HTERT RPE-1 (cell line): ENCODE results near the gene CA9.

Experiments
- in situ Hi-C: fragments of 300-500 bp; cut with MboI; formaldehyde crosslinking; loops from 4 replicates; pipeline ENCODE4 v1.14.3; 2020; ENCODE audit warnings: low sequenced_read_pairs

The CA9 gene

DNA sequence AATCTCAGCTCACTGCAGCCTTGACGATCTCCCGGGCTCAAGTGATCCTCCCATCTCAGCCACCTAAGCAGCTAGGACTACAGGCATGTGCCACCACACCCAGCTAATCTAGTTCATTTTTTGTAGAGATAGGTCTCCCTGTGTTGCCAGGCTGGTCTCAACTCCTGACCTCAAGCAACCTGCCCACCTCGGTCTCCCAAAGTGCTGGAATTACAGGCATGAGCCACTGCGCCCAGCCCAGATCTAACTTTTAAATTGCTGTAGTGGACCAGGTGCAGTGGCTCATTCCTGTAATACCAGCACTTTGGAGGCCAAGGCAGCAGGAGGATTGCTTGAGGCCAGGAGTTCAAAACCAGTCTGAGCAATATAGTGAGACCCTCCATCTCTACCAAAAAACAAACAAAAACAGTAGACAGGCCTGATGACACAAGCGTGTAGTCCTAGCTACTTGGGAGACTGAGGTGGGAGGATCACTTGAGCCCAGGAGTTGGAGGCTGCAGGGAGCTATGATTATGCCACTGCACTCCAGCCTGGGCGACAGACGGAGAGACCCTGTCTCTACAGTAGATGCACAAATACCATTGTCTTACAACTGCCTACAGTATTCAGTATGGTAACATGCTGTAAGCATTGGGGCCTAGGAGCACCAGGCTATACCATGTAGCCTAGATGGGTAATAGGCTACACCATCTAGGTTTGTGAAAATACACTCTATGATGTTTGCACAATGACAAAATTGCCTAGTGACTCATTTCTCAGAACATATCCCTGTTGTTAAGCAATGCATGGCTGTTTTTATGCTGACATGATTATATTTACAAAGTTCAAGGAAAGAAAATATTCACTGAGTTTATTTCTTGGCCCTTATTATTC lies 21.5 kb upstream of the CA9 start:
- in situ Hi-C loops = no loop called here

DNA sequence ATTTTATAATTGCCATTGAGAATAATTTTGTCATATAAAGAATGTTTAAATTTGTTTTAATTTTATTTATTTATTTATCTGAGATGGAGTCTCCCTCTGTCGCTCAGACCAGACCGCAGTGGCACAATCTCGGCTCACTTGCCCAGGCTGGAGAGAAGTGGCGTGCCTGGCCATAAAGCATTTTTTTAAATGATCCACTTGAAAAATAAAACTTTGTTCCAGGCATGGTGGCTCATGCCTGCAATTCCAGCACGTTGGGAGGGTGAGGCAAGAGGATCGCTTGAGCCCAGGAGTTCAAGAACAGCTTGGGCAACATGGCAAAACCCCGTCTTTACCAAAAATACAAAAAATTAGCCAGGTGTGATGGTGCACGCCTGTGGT lies 20.9 kb upstream of the CA9 start:
- in situ Hi-C loops = no loop called here

DNA sequence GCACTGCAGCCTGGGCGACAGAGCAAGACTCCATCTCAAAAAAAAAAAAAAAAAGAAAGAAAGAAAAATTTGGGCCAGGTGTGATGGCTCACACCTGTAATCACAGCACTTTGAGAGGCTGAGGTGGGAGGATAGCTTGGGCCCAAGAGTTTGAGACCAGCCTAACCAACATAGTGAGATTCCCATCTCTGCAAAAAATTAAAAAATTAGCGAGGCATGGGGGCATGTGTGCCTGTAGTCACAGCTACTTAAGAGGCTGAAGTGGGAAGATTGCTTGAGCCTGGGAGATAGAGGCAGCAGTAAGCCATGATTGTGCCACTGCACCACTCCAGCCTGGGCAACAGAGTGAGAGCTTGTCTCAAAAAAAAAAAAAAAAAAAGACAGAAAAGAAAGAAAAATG lies 20.1 kb upstream of the CA9 start:
- in situ Hi-C loops = no loop called here

DNA sequence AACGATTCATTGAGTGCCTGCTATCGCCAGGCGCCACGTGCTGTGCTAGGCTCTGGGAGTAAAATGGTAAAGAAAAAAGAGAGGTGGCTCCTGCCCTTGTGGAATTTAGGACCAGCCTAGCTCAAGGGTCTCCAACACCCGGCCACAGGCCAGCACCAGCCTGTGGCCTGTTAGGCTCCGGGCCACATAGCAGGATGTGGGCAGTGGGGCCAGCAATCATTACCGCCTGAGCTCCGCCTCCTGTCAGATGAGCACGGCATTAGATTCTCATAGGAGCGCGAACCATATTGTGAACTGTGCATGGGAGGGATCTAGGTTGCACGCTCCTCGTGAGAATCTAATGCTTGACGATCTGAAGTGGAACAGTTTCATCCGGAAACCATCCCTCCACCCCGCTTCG lies 17.4 kb upstream of the CA9 start:
- in situ Hi-C loops = no loop called here

DNA sequence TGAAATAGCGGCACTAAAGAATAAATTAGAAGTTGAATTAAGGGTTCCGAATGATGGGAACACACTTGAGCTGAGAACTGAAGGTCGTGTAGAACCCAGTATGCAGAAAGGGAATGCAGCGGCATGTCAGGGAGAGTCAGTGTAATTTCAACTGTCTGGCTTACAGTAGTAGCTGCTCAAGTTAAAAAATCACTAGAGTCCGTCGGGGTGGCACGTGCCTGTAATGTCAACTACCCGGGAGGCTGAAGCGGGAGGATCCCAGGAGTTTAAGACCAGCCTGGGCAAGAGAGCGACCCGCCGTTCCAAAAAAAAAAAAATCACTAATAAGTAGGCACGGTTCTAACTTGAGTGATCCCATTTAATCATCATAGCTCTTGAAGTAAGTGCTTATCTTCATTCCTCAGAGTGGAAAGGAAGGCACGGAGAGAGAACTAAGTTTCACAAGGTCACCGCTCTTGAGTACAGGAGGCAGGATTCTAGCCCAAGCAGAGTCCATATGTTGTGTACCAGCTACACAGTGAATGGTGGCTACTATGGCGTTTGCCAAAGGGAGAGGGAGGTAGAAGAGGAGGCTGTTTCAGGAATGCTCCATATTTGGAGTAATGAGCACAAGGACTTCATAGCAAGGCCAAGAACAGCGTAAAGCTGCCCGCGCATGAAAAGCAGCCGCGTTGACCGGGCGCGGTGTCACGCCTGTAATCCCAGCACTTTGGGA lies 16.7 kb upstream of the CA9 start:
- in situ Hi-C loops = no loop called here

DNA sequence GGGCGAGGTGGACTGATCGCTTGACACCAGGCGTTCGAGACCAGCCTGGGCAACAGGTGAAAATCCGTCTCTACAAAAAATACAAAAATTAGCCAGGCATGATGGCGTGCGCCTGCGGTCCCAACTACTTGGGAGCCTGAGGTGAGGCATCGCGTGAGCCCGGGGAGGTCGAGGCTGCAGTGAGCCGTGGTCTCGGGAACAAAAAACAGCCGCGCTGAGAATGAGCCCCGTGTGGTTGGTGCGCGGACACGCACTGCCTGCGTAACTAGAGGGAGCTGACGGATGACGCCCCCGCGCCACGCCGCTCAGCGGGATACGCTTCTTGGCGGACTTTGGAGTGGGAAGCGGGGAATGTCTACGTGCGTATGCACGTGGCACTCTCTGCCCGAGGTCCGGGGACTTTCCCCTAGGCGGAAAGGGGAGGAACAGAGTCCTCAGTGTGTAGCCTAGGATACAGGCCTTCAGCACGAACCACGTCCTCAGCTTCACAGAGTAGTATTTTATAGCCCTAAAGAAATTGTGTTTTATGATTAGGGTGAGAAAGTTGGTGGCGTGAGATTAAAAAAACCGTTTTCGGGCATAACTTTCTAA lies 16.1 kb upstream of the CA9 start, which contains the start of gene RMRP:
Gene RMRP (minus strand): TSS at position 474 of the 591 bp plus-strand sequence.
- in situ Hi-C loops = no loop called here

DNA sequence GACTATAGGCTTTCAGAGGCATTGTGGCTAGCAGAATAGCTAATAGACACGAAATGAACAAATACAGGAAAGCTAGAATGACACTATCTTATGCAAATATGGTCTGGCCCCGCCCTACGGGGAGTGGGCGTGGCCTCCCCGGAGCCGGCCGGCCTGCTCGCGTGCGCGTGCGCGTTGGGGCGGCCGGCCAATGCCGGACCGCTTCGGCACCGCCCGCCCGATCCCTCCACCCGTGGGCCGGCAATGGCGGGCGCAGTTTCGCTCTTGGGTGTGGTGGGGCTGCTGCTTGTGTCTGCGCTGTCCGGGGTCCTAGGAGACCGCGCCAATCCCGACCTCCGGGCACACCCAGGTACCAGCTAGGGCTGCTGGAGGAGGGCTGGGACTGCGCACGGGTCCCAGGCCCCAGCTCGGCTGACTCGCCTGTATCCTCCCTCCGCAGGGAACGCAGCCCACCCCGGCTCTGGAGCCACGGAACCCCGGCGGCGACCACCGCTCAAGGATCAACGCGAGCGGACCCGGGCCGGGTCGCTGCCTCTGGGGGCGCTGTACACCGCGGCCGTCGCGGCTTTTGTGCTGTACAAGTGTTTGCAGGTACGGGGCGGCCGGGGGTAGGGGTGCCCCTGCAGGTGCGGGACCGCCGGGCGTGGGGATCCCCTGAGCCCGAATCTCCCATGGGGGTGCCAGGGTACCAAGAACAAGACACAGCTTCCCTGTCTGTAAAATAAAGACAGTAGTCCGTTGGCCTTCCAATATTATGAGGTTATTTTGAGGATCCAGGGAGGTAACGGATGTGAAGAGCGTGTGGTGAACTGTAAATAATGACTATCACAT lies 15.4 kb upstream of the CA9 start, which contains the start of gene CCDC107:
Gene CCDC107 (plus strand): TSS at position 156 of the 831 bp plus-strand sequence. CDS start 88 bp downstream, at position 244.
- in situ Hi-C loops = no loop called here

DNA sequence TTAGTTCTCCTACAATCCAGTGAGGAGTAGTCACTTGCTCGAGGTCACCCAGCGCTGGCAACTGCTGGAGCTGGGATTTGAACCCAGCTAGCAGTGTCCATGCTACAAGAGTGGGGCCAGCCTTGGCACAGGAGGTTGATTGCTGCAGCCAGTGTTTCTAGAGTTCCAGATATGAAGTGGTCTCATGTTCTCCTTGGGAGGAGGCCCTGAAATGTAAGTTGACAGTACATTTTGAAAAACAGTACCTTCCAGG lies 14.8 kb upstream of the CA9 start:
- in situ Hi-C loops = no loop called here

DNA sequence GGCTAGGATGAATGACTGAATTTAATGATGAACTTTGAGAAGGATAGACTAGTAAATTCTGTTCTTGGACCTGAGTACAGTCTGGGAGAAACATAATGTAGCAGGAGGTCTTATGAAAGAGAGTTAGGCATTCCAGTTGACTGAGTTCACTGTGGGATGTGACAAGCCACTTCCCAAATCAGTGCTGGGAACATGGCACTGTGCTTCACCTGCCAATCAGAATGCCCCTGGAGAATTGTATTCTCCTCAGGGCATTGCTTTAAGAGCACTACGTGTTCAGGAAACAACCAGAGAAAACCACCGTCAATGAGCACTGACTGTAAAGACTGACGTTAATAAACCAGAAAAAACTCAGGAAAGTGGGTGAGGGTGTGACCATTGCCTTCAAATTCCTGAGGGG lies 14.4 kb upstream of the CA9 start:
- in situ Hi-C loops = no loop called here

DNA sequence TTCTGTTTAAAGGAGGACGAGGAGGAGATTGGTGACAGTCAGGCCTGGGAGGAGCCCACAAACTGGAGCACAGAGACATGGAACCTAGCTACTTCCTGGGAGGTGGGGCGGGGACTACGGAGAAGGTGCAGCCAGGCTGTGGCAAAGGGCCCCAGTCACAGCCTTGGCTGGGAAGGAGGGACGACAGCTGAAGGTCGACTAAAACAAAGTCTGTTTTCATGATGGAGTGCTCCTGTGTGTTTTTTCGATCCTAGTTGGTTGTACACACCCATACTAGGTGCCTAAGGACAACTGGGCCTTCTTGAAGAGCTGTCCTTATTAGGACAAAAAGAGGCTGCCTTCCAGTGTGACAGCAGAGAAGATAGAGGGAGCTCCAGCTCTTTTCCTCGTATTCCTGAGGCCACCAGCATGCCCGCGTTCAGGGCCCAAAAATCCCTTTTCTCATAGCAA lies 12.7 kb upstream of the CA9 start:
- in situ Hi-C loops = no loop called here

DNA sequence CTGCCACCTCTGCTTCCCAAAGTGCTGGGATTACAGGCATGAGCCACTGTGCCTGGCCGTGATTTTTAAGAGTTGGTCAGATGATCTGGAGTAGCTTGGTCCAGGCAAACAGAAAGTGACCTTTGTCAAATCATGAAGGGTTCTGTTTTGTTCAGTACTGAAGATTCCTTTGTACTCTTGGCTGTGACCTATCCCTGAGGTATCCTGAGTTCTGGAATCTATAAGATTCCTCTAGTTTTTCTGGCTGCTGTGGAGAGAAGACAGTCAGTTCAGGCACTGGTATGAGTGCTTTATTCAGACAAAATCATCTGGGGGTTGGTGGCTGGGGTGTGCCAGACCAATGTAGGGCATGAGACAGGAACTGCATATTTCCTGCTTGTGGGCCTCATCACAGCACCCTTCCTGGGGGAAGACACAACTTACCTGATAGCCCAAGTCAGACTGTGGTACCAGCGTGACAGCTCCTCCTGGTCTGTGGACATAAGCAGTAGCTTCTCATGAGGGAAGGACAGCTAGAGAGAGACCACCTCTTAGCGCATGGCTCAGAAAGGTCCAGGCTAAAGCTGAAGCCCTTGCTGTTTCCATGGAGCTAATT lies 11.9 kb upstream of the CA9 start:
- in situ Hi-C loops = no loop called here

DNA sequence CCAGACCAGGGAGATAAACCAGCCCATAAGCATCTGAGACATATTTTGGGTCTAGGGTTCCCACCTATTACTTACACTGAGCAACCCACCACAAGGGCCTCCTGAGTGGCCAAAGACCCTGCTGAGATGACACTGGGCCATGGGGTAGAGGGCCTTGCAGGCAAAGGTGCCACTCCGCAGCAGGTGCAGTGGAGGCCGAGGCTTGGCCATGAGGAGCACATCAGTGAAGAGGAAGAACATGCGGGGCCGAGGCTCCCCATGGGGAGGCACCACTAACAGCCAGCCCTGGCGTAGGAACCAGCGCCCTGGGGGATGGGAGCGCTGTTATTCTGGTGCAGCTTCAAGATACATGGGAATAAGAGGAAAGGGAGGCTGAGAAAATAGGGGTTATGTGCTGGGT lies 11.3 kb upstream of the CA9 start:
- in situ Hi-C loops = no loop called here

DNA sequence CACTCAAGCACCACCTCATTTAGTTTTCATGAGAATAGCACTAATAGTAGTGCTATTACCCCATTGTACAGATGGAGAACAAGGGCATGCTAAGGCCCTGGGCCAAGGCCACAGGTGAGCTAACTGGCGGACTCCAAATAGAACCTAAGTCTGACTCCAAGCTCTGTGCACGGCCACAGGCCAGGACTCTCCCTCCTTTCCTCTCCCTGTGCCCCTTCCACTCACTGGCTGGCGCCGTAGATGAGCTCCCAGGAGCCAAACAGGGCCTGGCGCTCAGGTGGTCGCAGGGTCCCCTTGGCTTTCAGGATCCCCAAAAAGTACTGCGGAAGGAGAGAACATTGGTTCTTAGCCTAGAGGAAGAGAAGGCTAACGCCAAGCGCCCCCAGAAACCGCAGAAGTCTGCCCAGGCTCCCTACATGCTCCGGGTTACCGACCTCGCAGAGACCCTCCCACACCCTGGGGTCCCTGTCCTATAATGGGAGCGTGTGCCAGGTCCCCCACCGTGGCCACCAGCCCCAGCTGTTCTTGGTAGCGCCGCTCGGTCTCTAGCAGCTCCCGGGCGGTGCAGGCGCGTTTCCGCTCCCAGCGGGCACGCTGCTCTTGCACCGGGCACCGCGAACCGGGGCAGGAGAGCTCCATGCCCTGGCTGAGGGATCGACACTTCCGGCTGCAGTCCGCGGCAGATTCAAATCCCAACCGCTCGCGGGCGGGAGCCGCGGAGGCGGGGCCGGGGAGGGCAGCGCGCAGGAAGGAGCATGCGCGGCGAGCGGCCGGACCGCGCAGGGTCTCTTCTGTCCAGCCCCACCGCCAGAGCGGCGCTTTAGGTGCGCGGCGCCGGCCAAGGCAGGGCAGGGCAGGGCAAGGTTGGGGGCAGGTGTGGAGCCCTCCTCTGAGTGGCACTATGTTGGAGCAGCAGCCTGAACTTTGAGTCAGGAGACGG lies 8.9 kb upstream of the CA9 start, which contains the start of gene ARHGEF39:
Gene ARHGEF39 (minus strand): TSS at position 665 of the 940 bp plus-strand sequence. CDS start 26 bp downstream, at position 639.
- in situ Hi-C loops = no loop called here

DNA sequence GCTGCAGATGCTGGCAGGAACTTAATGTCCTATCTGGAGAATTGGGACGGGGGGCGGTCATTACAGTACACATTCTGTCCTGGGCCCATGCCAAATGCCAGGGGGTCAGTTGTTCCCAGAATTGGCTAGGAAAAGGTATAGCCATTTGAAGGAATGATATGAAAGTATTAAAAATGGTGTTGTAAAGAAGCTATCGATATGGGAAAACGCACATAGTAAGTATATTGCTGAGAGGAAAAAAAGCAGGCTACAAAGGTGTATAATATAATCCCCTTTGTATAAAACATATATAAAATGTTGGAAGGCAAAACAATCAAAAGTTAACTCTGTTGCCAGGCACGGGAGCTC lies 8.3 kb upstream of the CA9 start:
- in situ Hi-C loops = no loop called here

DNA sequence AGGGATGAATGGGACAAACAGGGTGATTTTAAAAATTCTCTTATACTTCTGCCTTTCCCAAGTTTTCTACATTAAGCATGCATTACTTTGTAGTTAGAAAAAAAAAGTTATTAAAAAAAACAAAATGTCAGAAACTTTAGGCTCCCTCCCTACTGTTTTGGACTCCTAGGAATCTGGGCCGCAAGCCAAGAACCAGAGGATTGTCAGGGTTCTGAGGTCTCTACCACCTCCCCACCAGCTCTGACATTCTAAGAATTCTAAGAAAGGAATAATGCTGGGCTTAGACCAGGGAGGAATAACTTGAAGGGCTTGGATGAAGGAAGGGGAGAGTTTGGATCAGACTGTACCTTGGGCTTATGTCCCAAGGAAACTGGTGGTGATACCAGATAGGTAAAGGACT lies 7.7 kb upstream of the CA9 start:
- in situ Hi-C loops = no loop called here

DNA sequence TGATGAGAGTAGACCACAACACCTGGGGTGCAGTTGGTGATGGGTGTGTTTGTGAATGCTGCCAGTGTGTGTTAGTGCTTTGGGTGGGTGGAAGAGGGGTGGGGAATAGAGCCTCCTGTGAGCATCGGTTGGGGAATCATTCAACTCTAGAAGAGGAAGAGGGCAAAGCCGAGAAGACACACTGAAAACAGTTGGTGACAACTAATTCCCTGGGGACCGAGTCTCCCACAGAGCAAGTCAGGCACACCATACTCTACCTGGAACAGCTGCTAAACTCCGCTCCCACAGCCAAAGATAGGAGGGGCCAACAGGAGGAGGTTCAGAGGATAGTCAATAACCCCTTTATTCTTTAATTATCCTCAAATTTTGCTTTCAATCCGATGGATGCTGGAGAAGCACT lies 7.2 kb upstream of the CA9 start:
- in situ Hi-C loops = no loop called here

DNA sequence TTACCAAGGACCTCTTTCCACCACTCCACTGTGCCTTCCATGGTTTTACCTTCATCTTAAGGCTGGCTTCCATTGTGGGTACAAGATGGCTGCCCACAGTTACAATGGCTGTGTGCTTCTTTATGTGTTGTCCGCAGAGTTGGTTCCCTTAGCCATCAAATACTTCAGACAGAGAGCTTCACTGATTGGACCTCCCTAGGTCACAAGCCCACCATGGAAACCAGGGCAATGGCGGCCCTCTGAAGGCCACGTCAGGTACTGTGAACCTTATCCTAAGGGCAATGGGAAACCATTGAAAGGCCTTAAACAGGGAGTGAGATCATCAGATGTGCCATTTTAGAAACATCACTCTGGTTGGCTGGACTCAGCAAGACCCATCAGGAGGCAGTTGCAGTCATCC lies 5.8 kb upstream of the CA9 start:
- in situ Hi-C loops = no loop called here

DNA sequence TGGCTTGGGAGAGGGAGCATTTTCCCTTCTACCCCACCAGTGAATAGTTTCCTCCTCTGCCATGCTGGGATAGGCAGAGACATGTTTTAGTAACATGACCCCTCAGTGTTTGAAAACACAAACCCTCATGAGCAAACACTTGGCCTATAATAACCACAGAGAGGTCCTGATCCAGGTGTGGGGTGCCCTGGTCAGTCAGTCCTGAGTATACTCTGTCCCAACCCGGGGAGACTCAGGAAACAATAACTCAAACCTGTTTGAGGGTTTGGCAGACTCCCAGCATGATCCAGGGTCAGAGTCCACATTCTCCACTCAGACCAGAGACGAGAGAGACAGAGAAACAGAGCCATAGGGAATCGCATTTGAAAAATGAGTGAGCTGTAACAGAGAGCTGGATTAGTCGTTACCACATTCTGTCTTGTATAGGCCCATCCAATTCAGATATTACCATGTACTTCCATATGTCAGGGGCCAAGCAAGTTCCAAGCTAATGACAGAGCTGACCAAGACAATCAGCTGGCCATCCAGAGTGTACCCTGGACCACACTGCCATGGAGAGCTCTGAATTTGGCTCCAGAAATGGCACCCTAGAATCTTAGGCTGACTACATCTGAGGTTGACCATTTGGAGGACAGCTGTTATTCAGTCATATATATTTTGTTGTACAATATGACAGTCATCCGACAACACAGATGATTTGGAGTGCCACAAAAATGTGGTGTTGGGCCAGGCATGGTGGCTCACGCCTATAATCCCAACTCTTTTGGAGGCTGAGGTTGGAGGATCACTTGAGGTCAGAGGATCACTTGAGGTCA lies 4.2 kb upstream of the CA9 start:
- in situ Hi-C loops = no loop called here

DNA sequence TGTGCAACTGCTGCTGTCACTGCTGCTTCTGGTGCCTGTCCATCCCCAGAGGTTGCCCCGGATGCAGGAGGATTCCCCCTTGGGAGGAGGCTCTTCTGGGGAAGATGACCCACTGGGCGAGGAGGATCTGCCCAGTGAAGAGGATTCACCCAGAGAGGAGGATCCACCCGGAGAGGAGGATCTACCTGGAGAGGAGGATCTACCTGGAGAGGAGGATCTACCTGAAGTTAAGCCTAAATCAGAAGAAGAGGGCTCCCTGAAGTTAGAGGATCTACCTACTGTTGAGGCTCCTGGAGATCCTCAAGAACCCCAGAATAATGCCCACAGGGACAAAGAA lies 265 bp downstream of the CA9 start:
- in situ Hi-C loops = no loop called here
